ACC112 (cell line): ENCODE results near the gene ABHD6.
A peak's percentile ranks its signal among the peaks of the same experiment; 100 is the strongest.

ENCODE experiments used
- H2AFZ ChIP-seq: fragments of 200-600 bp; sonication (generic); one replicate; pipeline ENCODE4 v1.6.0; 2017; ENCODE audit warnings: antibody characterized with exemption, low read length; ENCODE audit not compliant: unreplicated experiment
- H3K27ac ChIP-seq: fragments of 200-600 bp; sonication (generic); 2 replicates; pipeline ENCODE4 v1.5.1; 2014; ENCODE audit warnings: low read depth, mild to moderate bottlenecking, antibody characterized with exemption, low read length, moderate library complexity
- H3K27me3 ChIP-seq: fragments of 200-600 bp; sonication (generic); 2 replicates; pipeline ENCODE4 v1.6.1; 2014; ENCODE audit warnings: mild to moderate bottlenecking, antibody characterized with exemption, low read length, moderate library complexity, mixed read lengths; ENCODE audit not compliant: insufficient read depth
- H3K36me3 ChIP-seq: fragments of 200-600 bp; sonication (generic); 2 replicates; pipeline ENCODE4 v1.6.1; 2016; ENCODE audit warnings: mild to moderate bottlenecking, antibody characterized with exemption, low read length, moderate library complexity, mixed read lengths; ENCODE audit not compliant: insufficient read depth
- H3K4me1 ChIP-seq: fragments of 200-600 bp; sonication (generic); one replicate; pipeline ENCODE4 v1.6.1; 2016; ENCODE audit warnings: low read length, mixed read lengths; ENCODE audit not compliant: insufficient read depth, unreplicated experiment, control insufficient read depth
- H3K4me3 ChIP-seq: fragments of 200-600 bp; sonication (generic); 2 replicates; pipeline ENCODE4 v1.5.1; 2014; ENCODE audit warnings: mild to moderate bottlenecking, low read depth, low read length
- H3K79me2 ChIP-seq: fragments of 200-600 bp; sonication (generic); one replicate; pipeline ENCODE4 v1.6.0; 2016; ENCODE audit warnings: low read length; ENCODE audit not compliant: control insufficient read depth, unreplicated experiment, insufficient read depth

The ABHD6 gene

DNA sequence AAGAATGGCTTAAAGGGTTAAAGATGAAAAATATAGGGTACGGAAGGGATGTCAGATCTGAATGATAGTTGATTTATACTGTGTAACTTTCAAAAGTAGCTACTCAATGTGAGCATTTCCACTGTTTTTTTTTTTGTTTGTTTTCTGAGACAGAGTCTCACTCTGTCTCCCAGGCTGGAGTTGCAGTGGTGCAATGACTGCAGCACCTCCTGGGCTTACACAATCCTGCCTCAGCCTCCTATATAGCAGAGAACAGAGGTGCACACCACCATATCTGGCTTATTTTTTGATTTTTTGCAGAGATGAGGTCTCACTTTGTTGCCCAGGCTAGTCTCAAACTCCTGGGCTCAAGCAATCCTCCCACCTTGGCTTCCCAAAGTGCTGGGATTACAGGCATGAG is 85.2 kb downstream of the ABHD6 start:
- Histone ChIP-seq H3K4me1 (peaks cover 27% of the 10 kb centered on the region), H3K4me3 (no peak overlapping the region), H3K27ac (no peak overlapping the region), H3K79me2 (no peaks in the 10 kb centered on the region), H3K27me3 (no peaks in the 10 kb centered on the region), H3K36me3 (0 out of 2 replicates have a peak, but pooled peaks cover 3% of the 10 kb centered on the region), H2AFZ (no peak overlapping the region)

DNA sequence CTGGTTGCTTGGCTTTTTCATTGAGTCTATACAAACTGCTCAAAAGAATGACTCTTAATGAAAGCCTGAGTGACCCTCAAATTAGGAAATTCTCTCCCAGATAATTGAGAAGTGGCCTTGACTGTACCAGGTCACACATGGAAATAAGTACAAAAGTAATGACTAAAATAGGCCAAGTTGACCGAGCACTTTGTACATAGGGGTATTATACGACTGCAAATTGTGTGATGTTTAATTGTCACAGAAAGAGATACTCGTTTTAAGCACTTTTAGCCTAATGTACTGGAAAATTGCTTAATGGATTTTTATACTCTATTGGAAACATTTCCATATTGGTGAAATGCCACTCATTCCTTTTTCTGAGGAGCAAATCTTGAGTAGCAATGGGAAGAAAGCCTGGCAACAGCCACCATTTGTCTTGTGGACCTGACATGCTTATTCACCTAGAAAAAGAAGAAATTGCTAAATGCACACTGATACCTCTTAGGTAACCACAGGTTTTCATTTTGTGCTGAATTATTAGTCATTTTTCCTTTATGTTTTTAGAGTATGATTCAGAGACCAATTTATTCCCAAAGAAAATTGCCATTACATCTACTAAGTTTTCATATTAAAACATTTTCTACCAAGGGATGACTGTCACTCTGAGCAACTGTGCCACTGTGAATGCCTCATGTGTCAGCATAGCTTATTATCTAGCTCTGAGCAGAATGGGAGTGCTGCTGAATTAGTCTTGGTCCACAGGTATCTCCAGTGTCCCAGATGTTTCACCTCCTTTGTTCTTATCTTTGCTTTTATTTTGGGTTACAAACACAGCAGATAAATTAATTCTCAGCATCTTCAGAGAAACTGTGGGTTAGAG is 86.2 kb downstream of the ABHD6 start:
- Histone ChIP-seq H3K79me2 (no peaks in the 10 kb centered on the region), H3K4me1 (peaks cover 27% of the 10 kb centered on the region), H3K27me3 (no peaks in the 10 kb centered on the region), H3K36me3 (0 out of 2 replicates have a peak, but pooled peaks cover 3% of the 10 kb centered on the region), H2AFZ (no peak overlapping the region), H3K4me3 (no peak overlapping the region), H3K27ac (peak overlapping the region; percentile 14; the same call in 1 of the 2 replicates)

GRCh38 chr3:58324391-58325390 is 87.1 kb downstream of the ABHD6 start:
- H3K4me3 ChIP-seq: no peak overlapping the region
- peak overlapping the region; percentile 66 for H2AFZ ChIP-seq
- H3K79me2 ChIP-seq: no peaks in the 10 kb centered on the region
- peaks cover 27% of the 10 kb centered on the region for H3K4me1 ChIP-seq
- H3K36me3 ChIP-seq: 0 out of 2 replicates have a peak, but pooled peaks cover 3% of the 10 kb centered on the region
- no peaks in the 10 kb centered on the region for H3K27me3 ChIP-seq
- peak overlapping the region; percentile 64 for H3K27ac ChIP-seq

DNA sequence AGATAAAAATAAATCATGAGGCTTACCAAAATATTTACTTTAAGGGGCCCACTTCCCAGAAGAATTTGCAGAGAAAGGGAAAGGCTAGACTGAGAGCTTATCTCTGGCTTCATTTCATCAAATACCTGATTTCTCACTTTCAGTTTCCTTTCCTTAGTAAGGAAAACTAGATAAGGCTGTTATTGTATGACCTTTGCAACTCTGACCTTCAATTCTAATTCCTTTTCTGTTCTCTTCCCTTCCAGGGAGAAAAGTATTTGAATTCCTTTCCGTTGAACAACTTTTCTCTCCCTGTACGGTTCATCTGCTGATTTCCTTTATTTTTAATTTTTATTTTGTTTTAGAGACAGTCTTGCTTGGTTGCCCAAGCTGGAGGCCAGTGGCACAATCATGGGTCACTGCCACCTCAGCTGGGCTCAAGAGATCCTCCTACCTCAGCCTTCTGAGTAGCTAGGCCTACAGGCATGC is 88.0 kb downstream of the ABHD6 start:
- no peak overlapping the region for H3K4me3 ChIP-seq
- H3K27me3 ChIP-seq: no peaks in the 10 kb centered on the region
- peak overlapping the region; percentile 66 for H2AFZ ChIP-seq
- peaks cover 30% of the 10 kb centered on the region for H3K4me1 ChIP-seq
- peak overlapping the region; percentile 64 for H3K27ac ChIP-seq
- 0 out of 2 replicates have a peak, but pooled peaks cover 3% of the 10 kb centered on the region for H3K36me3 ChIP-seq
- no peaks in the 10 kb centered on the region for H3K79me2 ChIP-seq

- no peak overlapping the region for H3K4me3 ChIP-seq
- peaks cover 34% of the 10 kb centered on the region for H3K4me1 ChIP-seq
- H3K27me3 ChIP-seq: no peaks in the 10 kb centered on the region
- H3K79me2 ChIP-seq: no peaks in the 10 kb centered on the region
- H3K27ac ChIP-seq: no peak overlapping the region
- no peaks in the 10 kb centered on the region for H3K36me3 ChIP-seq
- no peak overlapping the region for H2AFZ ChIP-seq
These were observed 88.8 kb downstream of the ABHD6 start for GRCh38 chr3:58326267-58326900.

DNA sequence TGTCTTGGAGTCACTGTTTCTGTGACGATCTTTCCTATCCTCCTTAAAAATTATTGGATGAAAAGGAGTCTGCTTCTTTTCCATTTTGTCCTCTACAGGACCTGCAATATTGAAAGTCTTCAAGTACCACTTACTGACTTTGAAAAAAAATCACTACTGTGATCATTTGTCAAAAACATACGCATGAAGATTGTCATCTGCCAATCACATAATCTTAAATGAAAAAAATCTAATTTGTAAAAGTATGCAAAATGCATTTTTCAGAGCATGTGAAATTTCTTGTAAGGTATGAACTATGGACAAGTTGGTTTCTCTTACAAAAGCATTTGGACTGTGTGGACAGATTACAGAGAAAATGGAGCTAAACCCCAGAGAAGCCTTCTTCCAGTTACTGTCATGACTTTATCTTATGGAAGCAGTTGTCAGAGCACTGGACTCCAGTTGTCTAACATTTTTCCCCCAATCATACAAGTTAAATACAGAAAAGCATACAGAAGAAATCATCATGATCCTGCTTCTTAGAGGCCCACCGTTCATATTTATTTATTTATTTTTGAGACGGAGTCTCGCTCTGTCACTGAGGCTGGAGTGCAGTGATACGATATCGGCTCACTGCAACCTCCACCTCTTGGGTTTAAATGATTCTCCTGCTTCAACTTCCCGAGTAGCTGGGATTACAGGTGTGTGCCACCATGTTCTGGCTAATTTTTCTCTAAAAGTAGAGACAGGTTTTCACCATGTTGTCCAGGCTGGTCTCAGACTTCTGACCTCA is 91.7 kb downstream of the ABHD6 start:
- H3K4me1 ChIP-seq: peaks cover 22% of the 10 kb centered on the region
- H3K79me2 ChIP-seq: peaks cover 18% of the 10 kb centered on the region
- no peaks in the 10 kb centered on the region for H3K36me3 ChIP-seq
- H3K27ac ChIP-seq: no peak overlapping the region
- no peak overlapping the region for H3K4me3 ChIP-seq
- H3K27me3 ChIP-seq: no peaks in the 10 kb centered on the region
- H2AFZ ChIP-seq: no peak overlapping the region

- H3K4me1 ChIP-seq: peaks cover 21% of the 10 kb centered on the region
- H3K27ac ChIP-seq: no peak overlapping the region
- peak overlapping the region; percentile 82 for H2AFZ ChIP-seq
- H3K27me3 ChIP-seq: no peaks in the 10 kb centered on the region
- H3K79me2 ChIP-seq: peaks cover 22% of the 10 kb centered on the region
- no peak overlapping the region for H3K4me3 ChIP-seq
- H3K36me3 ChIP-seq: no peaks in the 10 kb centered on the region
These were observed 92.4 kb downstream of the ABHD6 start for GRCh38 chr3:58329922-58330413.

- no peaks in the 10 kb centered on the region for H3K36me3 ChIP-seq
- no peak overlapping the region for H2AFZ ChIP-seq
- H3K27me3 ChIP-seq: no peaks in the 10 kb centered on the region
- H3K4me1 ChIP-seq: peaks cover 26% of the 10 kb centered on the region
- no peak overlapping the region for H3K27ac ChIP-seq
- H3K4me3 ChIP-seq: peak overlapping the region; percentile 81; the same call in 1 of the 2 replicates
- peaks cover 26% of the 10 kb centered on the region for H3K79me2 ChIP-seq
These were observed 94.1 kb downstream of the ABHD6 start for GRCh38 chr3:58331593-58332152.

GRCh38 chr3:58332575-58333188 is 95.1 kb downstream of the ABHD6 start, which contains the start of gene PXK:
PXK (plus strand) TSS chr3:58332892; CDS start chr3:58332989, 97 bp downstream.
- H3K4me1 ChIP-seq: peaks cover 32% of the 10 kb centered on the region
- peak within 1 kb of the TSS; percentile 100 for H2AFZ ChIP-seq
- peak within 1 kb of the TSS; percentile 81 for H3K4me3 ChIP-seq
- H3K36me3 ChIP-seq: no peaks in the 10 kb centered on the region
- H3K79me2 ChIP-seq: peaks cover 36% of the 10 kb centered on the region
- H3K27ac ChIP-seq: peak within 1 kb of the TSS; percentile 98
- no peaks in the 10 kb centered on the region for H3K27me3 ChIP-seq
